Fibroblast of the aortic adventitia (primary cell): ENCODE measurements around the gene KIAA1210. TPM values are rescaled to one million over a fixed set of nuclear protein-coding genes. Genes with fewer than 3 reads are reported as not detected.
A peak's percentile ranks its signal among the peaks of the same experiment; 100 is the strongest.

Experiments used
- DNase-seq: peaks from one replicate; pipeline ENCODE4 v3.0.0-alpha.2; 2010; ENCODE audit warnings: low read depth
- H3K4me3 ChIP-seq: 2 replicates; pipeline ENCODE4 v1.5.1; 2011; ENCODE audit warnings: low read depth, mild to moderate bottlenecking, control low read depth, low read length, moderate library complexity
- CTCF ChIP-seq: IDR thresholded peaks from 2 replicates; pipeline ENCODE4 v1.5.1; 2011; ENCODE audit warnings: mild to moderate bottlenecking, low read length, control low read depth, inconsistent platforms; ENCODE audit not compliant: insufficient read depth
- total RNA-seq: library from RNA; depleted of rRNA; stranded (reverse); fragments of >200 nt; gene quantifications from 2 replicates; pipeline ENCODE4 v1.2.3, GENCODE V29; 2012; ENCODE audit warnings: low replicate concordance

Gene KIAA1210
- not detected in 2 replicates for total RNA-seq

- H3K4me3 ChIP-seq = no peak within 1 kb of the TSS
- DNase-seq = no peak
- TF ChIP-seq CTCF = no peak
Observed at GRCh38 chrX:119127650-119128049, at the start of gene KIAA1210. Gene KIAA1210 (minus strand): TSS chrX:119127812. CDS start chrX:119123642, 4,170 bp downstream.

DNA sequence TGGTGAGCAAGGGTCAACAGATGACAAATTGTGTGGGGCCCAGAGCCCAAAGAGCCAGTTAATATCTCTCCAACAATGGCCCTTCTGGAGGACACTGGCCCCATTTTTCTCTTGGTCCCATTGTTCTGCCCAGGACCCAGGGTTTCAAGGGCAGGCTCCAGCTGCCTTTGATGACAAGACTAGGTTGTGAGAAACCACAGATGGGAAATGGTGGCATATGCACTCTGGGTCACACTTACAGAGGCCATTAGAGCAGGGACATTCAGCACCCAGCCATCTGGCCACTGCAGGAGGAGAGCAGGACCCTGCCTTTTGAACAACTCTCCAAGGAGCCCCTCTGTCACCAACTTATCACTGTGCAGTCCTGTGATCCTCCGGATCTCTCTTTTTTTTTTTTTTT is 49.7 kb upstream of the KIAA1210 start:
- no peak overlapping the region for H3K4me3 ChIP-seq
- no peak for TF ChIP-seq CTCF
- DNase-seq = no peak

GRCh38 chrX:119174900-119175299 is 47.3 kb upstream of the KIAA1210 start:
- DNase-seq = peak; percentile 20
- no peak overlapping the region for H3K4me3 ChIP-seq
- TF ChIP-seq CTCF = no peak

DNA sequence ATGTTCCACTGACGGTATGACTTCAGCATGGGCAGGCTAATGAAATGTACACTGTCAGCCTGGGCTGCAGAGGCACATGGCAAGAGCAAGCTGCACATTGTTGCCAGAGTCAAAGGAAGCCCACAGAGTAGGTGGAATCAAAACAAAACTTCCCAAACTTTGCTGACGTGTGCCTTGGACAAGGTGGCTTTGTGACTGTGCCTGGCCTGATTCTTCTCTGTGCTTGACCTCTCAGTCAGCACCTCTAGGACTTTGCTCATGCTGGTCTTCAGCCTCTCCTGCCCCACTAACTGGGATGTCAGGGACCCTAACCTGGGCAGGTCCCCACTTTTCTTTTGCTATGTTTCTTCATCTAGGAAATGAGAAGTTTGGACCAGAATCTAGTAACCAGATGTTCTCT is 40.5 kb upstream of the KIAA1210 start:
- TF ChIP-seq CTCF = no peak
- H3K4me3 ChIP-seq = no peak overlapping the region
- DNase-seq = no peak

DNA sequence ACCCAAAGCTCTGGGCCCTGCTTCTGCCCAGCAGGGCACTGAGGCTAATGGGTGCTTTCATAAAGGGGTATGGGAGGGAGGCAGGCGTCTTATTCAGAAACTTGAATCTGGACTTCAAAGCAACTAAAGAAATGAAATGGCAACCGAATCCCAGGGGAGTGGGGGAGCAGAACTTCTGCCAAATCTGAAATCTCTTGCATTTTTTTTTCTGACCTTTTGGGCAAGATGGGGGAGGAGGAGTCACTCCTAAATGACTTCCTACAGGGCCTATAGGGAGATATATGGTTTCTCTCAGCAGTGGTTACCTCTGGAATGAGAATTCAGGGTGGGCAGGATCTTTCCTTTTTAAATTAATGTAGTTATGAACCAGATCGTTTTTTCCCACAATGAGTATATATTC is 30.6 kb upstream of the KIAA1210 start:
- DNase-seq = no peak
- TF ChIP-seq CTCF = no peak
- H3K4me3 ChIP-seq = no peak overlapping the region

DNA sequence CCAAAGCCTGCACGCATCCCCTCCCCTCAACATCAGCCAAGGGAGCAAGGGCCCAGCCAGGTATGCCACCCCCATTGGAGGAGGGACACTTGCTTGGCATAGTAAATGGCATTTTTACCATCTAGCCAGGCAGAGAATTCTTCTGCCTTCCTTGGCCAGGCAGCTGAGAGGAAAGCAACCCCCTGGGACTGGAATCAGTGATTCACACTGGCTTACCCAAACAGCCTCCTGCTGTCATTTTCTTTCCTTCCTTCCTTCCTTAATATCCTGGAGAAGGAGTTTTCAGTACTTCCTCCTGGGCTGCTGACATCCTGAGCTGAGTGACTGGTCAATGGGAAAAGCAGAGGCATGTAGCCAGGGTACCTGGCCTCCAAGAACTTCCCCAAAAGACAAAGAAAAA is 28.6 kb upstream of the KIAA1210 start:
- TF ChIP-seq CTCF = no peak
- DNase-seq = peak; percentile 5
- H3K4me3 ChIP-seq = no peak overlapping the region

DNA sequence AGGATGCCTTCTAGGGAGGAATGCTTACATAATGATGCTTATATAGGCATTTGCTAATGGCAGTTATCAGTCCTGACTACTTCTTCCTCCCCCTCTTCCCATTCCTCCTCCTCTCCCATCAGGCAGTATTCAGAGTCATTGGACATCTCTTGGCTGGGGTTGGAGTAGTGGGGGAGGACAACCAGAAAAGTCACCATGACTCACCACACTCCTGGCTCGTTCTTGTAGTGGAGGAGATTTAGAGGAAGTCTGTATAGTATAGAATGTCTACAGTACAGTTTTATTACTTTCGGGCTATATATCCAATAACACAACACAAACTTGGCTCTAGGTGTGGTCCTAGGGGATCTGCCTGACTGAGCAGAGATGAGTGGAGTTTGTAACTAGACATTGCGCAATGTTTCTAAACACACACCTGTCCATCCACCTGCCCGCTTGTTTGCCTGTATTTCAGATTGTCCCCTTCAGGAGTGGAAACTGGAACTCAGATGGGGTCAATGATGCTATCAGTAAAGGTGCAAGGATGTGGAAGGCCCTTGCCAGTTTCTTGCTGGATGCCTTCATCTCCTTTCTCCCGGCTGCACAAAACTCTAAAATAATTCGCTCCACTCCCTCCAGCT is 27.9 kb upstream of the KIAA1210 start:
- DNase-seq = peak; percentile 71
- H3K4me3 ChIP-seq = no peak overlapping the region
- TF ChIP-seq CTCF = no peak
